GM12878 (cell line): ENCODE results near the gene RBM19. TPM values are rescaled to one million over a fixed set of nuclear protein-coding genes. Genes with fewer than 3 reads are reported as not detected.

Experiments used
- ATAC-seq: fragments of 200-7000 bp; cut with Tn5 transposase; 3 replicates; pipeline ENCODE4 v1.9.1; 2020; ENCODE audit warnings: mild to moderate bottlenecking, moderate library complexity
- BruUV-seq: library from RNA; stranded (reverse); fragments of 400-500 nt; replicated peaks from 2 replicates; lab custom pipeline; 2021; lab: Mats Ljungman, UMichigan
- CTCF ChIA-PET: fragments of 300-600 bp; sonication (Branson Sonifier 250); formaldehyde crosslinking; extraction: SDS; loops from one replicate; lab custom pipeline; 2021; ENCODE audit warnings: inconsistent platforms; lab: Yijun Ruan, JAX
- POLR2A ChIA-PET: fragments of 350-600 bp; formaldehyde crosslinking; extraction: SDS; loops from one replicate; lab custom pipeline; 2021; ENCODE audit warnings: inconsistent platforms; lab: Charles Lee
- RAD21 ChIA-PET: fragments of 300-600 bp; sonication (Branson Sonifier 250); formaldehyde crosslinking; loops from one replicate; lab custom pipeline; 2023; ENCODE audit warnings: antibody characterized with exemption; ENCODE audit not compliant: unreplicated experiment; lab: Charles Lee
- SMC1A ChIA-PET: fragments of 300-600 bp; sonication (Branson Sonifier 250); formaldehyde crosslinking; loops from one replicate; lab custom pipeline; 2023; ENCODE audit not compliant: unreplicated experiment, uncharacterized antibody; lab: Charles Lee
- DNase-seq: peaks from one replicate; pipeline ENCODE4 v3.0.0-alpha.2; 2011; ENCODE audit warnings: low read depth, low spot score
- FAIRE-seq: peaks from 3 replicates; lab custom pipeline; 2011; peaks lifted over from hg19 to GRCh38; lab: Jason Lieb, UNC
- H2AFZ ChIP-seq: 2 replicates; pipeline ENCODE4 v1.6.0; 2011; ENCODE audit warnings: low read depth, low read length, control low read depth; ENCODE audit not compliant: control insufficient read depth
- H3K27ac ChIP-seq: 2 replicates; pipeline ENCODE4 v1.5.1; 2011; ENCODE audit warnings: control low read depth; ENCODE audit not compliant: control insufficient read depth, insufficient read depth
- H3K27me3 ChIP-seq, 2 experiments: replicated peaks in 1 of 2; 2 replicates each; pipeline versions ENCODE4 v1.6.0 to v1.6.1; 2011; ENCODE audit warnings: low read length in 1 of 2; ENCODE audit not compliant: control insufficient read depth in 2 of 2, insufficient read depth in 2 of 2
- H3K36me3 ChIP-seq, 2 experiments: 2 replicates each; pipeline ENCODE4 v1.5.1; 2011; ENCODE audit warnings: low read length in 1 of 2; ENCODE audit not compliant: control insufficient read depth in 2 of 2, insufficient read depth in 2 of 2
- H3K4me1 ChIP-seq: 2 replicates; pipeline ENCODE4 v1.6.1; 2011; ENCODE audit warnings: mild to moderate bottlenecking, low read length, moderate library complexity, mixed read lengths; ENCODE audit not compliant: control insufficient read depth, insufficient read depth
- H3K4me2 ChIP-seq: 2 replicates; pipeline ENCODE4 v1.6.0; 2011; ENCODE audit warnings: control low read depth; ENCODE audit not compliant: control insufficient read depth, insufficient read depth
- H3K4me3 ChIP-seq: fragments of 200-600 bp; sonication (generic); 2 replicates; pipeline ENCODE4 v1.5.1; 2016
- H3K79me2 ChIP-seq: 2 replicates; pipeline ENCODE4 v1.6.0; 2011; ENCODE audit warnings: low read length; ENCODE audit not compliant: control insufficient read depth, insufficient read depth
- H3K9ac ChIP-seq: 2 replicates; pipeline ENCODE4 v1.8.0; 2011; ENCODE audit warnings: low read length, control low read depth, mixed read lengths; ENCODE audit not compliant: control insufficient read depth, insufficient read depth
- H3K9me3 ChIP-seq: replicated peaks from 3 replicates; pipeline ENCODE4 v1.5.1; 2011; ENCODE audit warnings: mild to moderate bottlenecking, low read length; ENCODE audit not compliant: control insufficient read depth, insufficient read depth
- H4K20me1 ChIP-seq: 2 replicates; pipeline ENCODE4 v1.6.0; 2011; ENCODE audit not compliant: control insufficient read depth, insufficient read depth
- ETV6 ChIP-seq, 2 experiments: fragments of 450-650 bp in 1 of 2; IDR thresholded peaks in 1 of 2; conservative IDR thresholded peaks in 1 of 2; 2 replicates each; pipeline ENCODE4 v1.6.1; 2014; ENCODE audit warnings: antibody characterized with exemption in 1 of 2, borderline replicate concordance in 1 of 2, low read depth in 1 of 2, mild to moderate bottlenecking in 1 of 2, moderate library complexity in 1 of 2
- HDAC2 ChIP-seq: fragments of 200-600 bp; sonication (generic); IDR thresholded peaks from 2 replicates; pipeline ENCODE4 v1.6.1; 2017
- RBBP5 ChIP-seq: fragments of 200-600 bp; sonication (generic); conservative IDR thresholded peaks from 2 replicates; pipeline ENCODE4 v1.6.1; 2016
- WGBS: methylation state at CpG from one replicate; pipeline ENCODE4 v1.1.6; 2016; ENCODE audit warnings: low lambda C conversion rate; ENCODE audit not compliant: insufficient replicate concordance, insufficient coverage; ENCODE audit errors: missing lambda C conversion rate; 5-methylcytosine and 5-hydroxymethylcytosine counted together
- in situ Hi-C: fragments of 300-500 bp; cut with MboI; formaldehyde crosslinking; loops from 9 replicates; pipeline ENCODE4 v1.14.3; 2018; ENCODE audit warnings: mixed read lengths
- intact Hi-C: fragments of 100-400 bp; cut with micrococcal nuclease; formaldehyde crosslinking; loops from one replicate; pipeline ENCODE4 v1.14.2; 2022; ENCODE audit not compliant: unreplicated experiment
- polyA plus RNA-seq, 11 experiments: library from polyadenylated mRNA; depleted of rRNA in 4 of 11; unstranded in 6 of 11; stranded (reverse) in 5 of 11; fragments of >200 nt; fragmentation: Nextera tagmentation in 4 of 11; fragmentation: Illumina TruSeq in 1 of 11; extraction: Ambion mirVana in 4 of 11; extraction: Trizol in 1 of 11; gene quantifications; 1 replicate in 1 of 11; 2 replicates in 10 of 11; pipeline versions ENCODE4 v1.2.1 to v1.2.3, GENCODE V29; 2011 to 2016; ENCODE audit warnings: inconsistent platforms in 2 of 11, missing spikeins in 2 of 11, low read depth in 1 of 11
- total RNA-seq, 4 experiments: library from RNA; depleted of rRNA in 3 of 4; stranded (reverse); fragments of >200 nt in 3 of 4; fragmentation: Illumina TruSeq in 1 of 4; extraction: Trizol in 1 of 4; gene quantifications; 2 replicates each; pipeline versions ENCODE4 v1.2.1 to v1.2.3, GENCODE V29; 2013 to 2021
- TF ChIP-seq, protein P1 (sequence below): IDR thresholded peaks from 2 replicates; pipeline ENCODE4 v1.6.1; 2012; ENCODE audit warnings: low read length, inconsistent platforms
- TF ChIP-seq, protein P2 (sequence below): IDR thresholded peaks from 2 replicates; pipeline ENCODE4 v1.6.1; 2012; ENCODE audit warnings: low read depth, low read length, improper control_type of control experiment

The RBM19 gene
- total and polyA plus RNA-seq, 10 of the 15 experiments (the other 5 are each of a cell fraction or from before 2014, with no cell fraction given) = 4.2 to 42.9 (median 28.4) TPM

DNA sequence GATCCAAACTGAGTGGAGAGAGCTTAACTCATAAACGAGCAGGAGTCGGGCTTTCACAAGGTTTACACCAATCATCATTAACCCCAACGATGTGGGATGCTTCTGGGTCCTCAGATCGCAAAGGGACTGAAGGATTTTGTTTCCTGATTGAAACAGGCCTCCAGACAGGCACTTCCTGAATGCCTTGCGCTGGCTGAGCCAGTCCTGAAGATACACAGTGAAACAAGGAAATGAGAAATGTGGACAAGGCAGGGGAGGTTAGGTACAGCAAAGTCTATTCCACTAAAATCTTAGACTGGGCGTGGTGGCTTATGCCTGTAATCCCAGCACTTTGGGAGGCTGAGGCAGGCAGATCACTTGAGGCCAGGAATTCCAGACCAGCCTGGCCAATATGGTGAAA, 30.7 kb downstream of the RBM19 start (continued):
- TF ChIP-seq, protein P1, sequence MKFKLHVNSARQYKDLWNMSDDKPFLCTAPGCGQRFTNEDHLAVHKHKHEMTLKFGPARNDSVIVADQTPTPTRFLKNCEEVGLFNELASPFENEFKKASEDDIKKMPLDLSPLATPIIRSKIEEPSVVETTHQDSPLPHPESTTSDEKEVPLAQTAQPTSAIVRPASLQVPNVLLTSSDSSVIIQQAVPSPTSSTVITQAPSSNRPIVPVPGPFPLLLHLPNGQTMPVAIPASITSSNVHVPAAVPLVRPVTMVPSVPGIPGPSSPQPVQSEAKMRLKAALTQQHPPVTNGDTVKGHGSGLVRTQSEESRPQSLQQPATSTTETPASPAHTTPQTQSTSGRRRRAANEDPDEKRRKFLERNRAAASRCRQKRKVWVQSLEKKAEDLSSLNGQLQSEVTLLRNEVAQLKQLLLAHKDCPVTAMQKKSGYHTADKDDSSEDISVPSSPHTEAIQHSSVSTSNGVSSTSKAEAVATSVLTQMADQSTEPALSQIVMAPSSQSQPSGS = no peak

DNA sequence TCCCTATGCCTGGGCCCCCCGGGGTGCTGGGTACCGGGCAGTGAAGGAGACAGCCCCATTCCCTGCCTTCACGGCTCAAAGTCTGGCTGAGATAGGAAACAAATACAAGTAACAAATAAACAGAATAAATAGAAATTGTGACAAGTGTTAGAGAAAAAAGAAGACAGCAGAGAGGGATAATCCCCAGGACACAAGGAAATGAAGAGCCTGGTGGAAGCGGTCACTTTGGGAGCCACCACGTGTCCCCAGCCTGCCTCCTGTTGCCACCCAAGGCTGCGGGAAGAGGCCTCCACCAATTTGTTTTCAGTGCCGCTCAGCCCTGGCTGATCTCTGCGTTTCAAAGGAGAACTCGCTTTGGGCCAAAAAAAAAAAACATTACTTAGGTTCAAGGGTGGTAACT, 31.2 kb downstream of the RBM19 start:
- intact Hi-C loops (no loop called here), in situ Hi-C loops (no loop called here)
- Histone ChIP-seq H3K79me2 (no peaks in the 10 kb centered on the region), H3K27me3 (no peaks in the 10 kb centered on the region), H3K4me3 (no peak overlapping the region), H3K27ac (no peak overlapping the region), H2AFZ (no peak overlapping the region), H3K9me3 (no peaks in the 10 kb centered on the region), H3K4me1 (no peaks in the 10 kb centered on the region), H3K9ac (no peak overlapping the region), H3K36me3 (peaks cover 3 to 4% of the 10 kb centered on the region in 2 experiments; a peak in 3 of 4 replicates), H4K20me1 (no peaks in the 10 kb centered on the region)
- POLR2A ChIA-PET = no interaction called here
- DNase-seq = no peak
- BruUV-seq = no TSS peak
- ATAC-seq = no peak
- SMC1A ChIA-PET = no interaction called here
- CTCF ChIA-PET = interaction anchor here (0.6 kb wide), 1 partner anchor 8 kb away, joined by 3 read pairs; no protein-coding TSS in a partner anchor
- 89% methylated on average over 9 of the region's 9 CpGs for WGBS
- RAD21 ChIA-PET = no interaction called here
- FAIRE-seq = no peak
- no peak for TF ChIP-seq RBBP5
- no peak for TF ChIP-seq ETV6 (conservative IDR thresholded peaks at IDR 0.05 in 1 of 2, IDR thresholded peaks at IDR 0.05 in 1 of 2; ENCODE audit: borderline replicate concordance in 1 of 2, low read depth in 1 of 2)
- no peak for TF ChIP-seq HDAC2
- TF ChIP-seq, protein P2, sequence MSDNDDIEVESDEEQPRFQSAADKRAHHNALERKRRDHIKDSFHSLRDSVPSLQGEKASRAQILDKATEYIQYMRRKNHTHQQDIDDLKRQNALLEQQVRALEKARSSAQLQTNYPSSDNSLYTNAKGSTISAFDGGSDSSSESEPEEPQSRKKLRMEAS = no peak
- TF ChIP-seq, all 136 proteins: peak for 0
- no peak overlapping the region for H3K4me2 ChIP-seq
